Activated T-helper 1 cell treated with anti-CD3 and anti-CD28 coated beads, Interleukin-12 subunit alpha, Interleukin-12 subunit beta, Interleukin-2, Interleukin-4 antibody, amounts not matched to agents 30 ng/mL and 10 ng/mL and 1 ng/mL, durations not matched to agents 14 hours and 24 hours and 36 hours (primary cell): Measurements from ENCODE around the gene POU2F3. TPM values are rescaled to one million over a fixed set of nuclear protein-coding genes. Genes with fewer than 3 reads are reported as not detected.

Experiments
- DNase-seq: peaks from one replicate; pipeline ENCODE4 v3.0.0; 2021; ENCODE audit warnings: low spot score
- H3K27ac Mint-ChIP-seq: one replicate; pipeline ENCODE4 v1.8.0; 2021; ENCODE audit warnings: mild to moderate bottlenecking, mixed read lengths
- H3K27me3 Mint-ChIP-seq: one replicate; pipeline ENCODE4 v1.8.0; 2022; ENCODE audit warnings: mild to moderate bottlenecking, moderate library complexity, mixed read lengths; ENCODE audit not compliant: insufficient read depth
- H3K36me3 Mint-ChIP-seq: one replicate; pipeline ENCODE4 v1.8.0; 2021; ENCODE audit warnings: low read depth, mixed read lengths
- H3K4me1 Mint-ChIP-seq: one replicate; pipeline ENCODE4 v1.8.0; 2021; ENCODE audit warnings: low read depth, mixed read lengths
- H3K4me3 Mint-ChIP-seq: one replicate; pipeline ENCODE4 v1.8.0; 2021; ENCODE audit warnings: mild to moderate bottlenecking, moderate library complexity, mixed read lengths
- H3K9me3 Mint-ChIP-seq: one replicate; pipeline ENCODE4 v1.8.0; 2021; ENCODE audit warnings: mixed read lengths
- intact Hi-C: fragments of 100-400 bp; cut with micrococcal nuclease; formaldehyde crosslinking; loops from one replicate; pipeline ENCODE4 v1.15.1; 2024
- total RNA-seq: library from RNA; stranded (reverse); gene quantifications from 2 replicates; pipeline ENCODE4 v1.2.3, GENCODE V29; 2022

The POU2F3 gene
- total RNA-seq, 1 donor from 2014 or later, result 0.36 TPM

DNA sequence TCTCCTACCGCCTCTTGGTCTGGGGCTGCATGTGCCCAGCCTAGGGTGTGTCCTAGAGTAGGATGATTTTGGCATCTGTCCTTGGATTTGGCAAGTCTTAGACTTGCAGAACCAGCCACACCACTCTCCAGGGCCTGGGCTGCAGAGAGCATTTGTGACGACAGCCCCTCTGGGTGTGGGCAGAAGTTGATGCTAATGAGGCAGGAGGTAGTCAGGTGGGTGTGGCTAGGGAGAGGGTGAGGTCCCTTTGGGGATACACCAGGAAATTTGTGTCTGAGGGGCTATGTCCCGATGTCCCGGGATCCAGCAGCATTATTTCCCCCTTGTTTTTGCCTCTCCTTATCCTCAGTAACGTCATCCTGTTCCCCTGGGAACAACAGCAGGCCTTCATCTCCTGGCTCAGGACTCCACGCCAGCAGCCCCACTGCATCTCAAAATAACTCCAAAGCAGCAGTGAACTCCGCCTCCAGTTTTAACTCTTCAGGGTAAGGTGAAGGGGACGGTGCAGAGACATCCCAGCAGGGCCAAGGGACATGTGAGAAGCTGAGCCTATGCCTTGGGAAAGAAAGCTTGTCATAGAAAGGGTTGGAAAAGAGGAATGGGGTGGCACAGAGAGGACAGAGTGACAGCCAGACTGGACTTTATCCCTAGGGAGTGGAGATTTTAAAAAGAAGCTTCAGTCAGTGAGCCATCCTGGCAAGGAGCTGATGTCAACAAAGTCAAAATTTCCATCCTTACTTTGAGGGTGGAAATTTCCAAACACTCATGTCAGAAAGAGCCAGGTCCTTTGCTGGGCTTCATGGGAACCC is 77.1 kb downstream of the POU2F3 start:
- peaks cover 30% of the 10 kb centered on the region for H3K27me3 Mint-ChIP-seq
- intact Hi-C loops, result no loop called here
- DNase-seq, result no peak
- H3K4me1 Mint-ChIP-seq, result no peaks in the 10 kb centered on the region
- no peak overlapping the region for H3K27ac Mint-ChIP-seq
- no peaks in the 10 kb centered on the region for H3K36me3 Mint-ChIP-seq
- H3K4me3 Mint-ChIP-seq, result no peak overlapping the region
- no peaks in the 10 kb centered on the region for H3K9me3 Mint-ChIP-seq

DNA sequence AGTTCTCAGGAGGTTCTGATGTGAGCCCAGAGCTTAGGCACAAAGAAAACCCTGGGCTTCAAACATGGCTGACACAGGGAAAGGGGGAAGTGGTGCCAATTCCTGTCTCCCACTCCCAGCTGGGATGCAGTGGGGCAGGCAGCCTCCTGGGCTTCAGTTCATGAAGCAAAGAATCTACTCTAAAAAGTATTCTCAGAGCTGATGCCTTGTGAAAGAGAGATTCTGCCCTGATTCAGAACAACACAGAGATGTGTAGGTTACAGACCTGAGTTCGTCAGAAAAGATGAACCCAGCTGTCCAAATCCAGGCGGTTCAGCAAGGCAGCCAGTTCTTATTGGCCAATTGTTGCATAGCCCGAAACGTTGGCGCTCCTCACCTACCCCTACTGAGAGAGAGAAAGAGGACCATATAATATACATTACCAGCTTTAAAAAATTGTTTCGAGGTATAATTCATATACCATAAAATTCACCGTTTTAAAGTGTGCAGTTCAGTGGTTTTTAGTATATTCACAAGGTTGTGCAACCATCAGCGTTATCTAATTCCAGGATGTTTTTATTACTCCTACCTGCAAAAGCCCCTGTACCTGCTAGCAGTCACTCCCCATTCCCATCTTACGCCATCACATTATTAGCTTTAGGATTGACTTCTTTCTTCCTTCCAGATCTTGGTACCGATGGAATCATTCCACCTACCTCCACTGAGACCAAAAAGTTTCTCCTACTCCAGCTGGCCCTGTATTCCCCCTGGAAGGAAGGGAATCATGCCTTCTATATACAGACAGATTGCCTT is 77.9 kb downstream of the POU2F3 start:
- Mint-ChIP-seq H3K4me1 (no peaks in the 10 kb centered on the region), H3K27ac (no peak overlapping the region), H3K36me3 (no peaks in the 10 kb centered on the region), H3K27me3 (peaks cover 35% of the 10 kb centered on the region), H3K4me3 (no peak overlapping the region), H3K9me3 (no peaks in the 10 kb centered on the region)
- intact Hi-C loops, result no loop called here
- DNase-seq, result no peak

DNA sequence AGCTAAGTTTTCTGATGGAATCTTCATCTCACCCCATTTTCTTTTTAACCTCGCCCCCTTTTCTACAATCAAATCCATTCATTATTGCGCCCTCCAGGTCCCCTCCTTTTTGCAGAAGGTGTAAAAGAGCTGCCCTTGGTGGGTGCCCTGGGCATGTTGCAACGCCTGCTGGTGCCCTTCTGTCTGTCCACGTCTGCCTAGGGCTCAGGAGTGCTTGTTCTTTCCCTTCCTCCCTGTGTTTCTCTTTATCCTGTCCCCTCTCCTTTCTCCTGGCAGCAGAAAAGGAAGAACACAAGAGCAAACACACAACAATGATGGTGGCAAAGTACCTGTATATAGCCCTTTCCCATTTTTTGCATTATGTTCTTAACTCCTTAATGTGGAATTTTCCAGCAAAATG is 79.0 kb downstream of the POU2F3 start:
- no peaks in the 10 kb centered on the region for H3K4me1 Mint-ChIP-seq
- intact Hi-C loops, result no loop called here
- DNase-seq, result no peak
- H3K36me3 Mint-ChIP-seq, result no peaks in the 10 kb centered on the region
- H3K27me3 Mint-ChIP-seq, result peaks cover 42% of the 10 kb centered on the region
- H3K27ac Mint-ChIP-seq, result no peak overlapping the region
- no peaks in the 10 kb centered on the region for H3K9me3 Mint-ChIP-seq
- no peak overlapping the region for H3K4me3 Mint-ChIP-seq

DNA sequence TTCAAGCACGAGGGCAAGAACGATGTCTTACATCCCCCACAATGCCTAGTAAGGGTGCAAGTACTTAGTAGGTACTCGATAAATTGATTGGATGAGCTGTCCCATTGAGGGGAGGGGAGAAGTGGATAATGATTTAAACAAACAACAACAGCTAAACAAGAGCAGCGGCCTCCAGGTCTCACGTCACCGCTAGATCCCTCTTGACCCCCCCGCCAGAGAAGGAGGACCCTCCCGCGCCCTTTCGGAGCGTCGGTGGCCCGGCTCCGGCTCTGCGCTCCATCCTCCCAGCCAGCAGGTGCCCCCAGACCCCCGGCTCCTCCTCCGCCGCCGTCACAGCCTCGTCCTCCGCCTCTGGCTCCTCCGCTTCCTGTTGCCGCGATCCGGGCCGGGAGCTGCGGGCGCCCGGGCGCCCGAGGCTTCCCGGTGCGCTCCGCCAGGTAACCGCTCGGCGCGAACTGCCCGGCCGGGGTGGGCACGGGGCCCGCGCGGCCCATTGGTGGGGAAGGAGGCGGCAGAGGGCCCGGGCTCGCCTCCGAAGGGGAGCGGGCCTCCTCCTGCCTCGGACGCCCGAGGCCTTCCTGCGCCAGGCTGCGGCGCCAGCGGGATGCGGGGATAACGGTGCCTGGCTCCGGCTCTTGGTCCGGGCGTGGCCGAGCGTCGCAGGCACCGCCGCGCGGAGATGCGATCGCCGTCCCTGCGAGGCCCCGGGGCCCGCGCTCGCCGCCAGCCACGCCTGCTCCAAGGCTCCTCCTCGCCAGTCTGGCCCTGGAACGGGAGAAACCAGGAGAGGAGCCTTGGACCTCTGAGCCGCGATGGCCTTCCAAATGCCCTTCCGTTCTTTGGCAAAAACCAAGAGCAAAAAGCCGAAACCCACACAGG is 85.2 kb downstream of the POU2F3 start, which contains the start of gene TLCD5:
Gene TLCD5, plus strand, starts transcription at position 368 of the 879 bp plus-strand sequence. CDS start 2,143 bp downstream, outside the sequence.
- Mint-ChIP-seq H3K27ac (peak within 1 kb of the TSS; percentile 18), H3K4me3 (peak within 1 kb of the TSS; percentile 81), H3K4me1 (peaks cover 24% of the 10 kb centered on the region), H3K36me3 (no peaks in the 10 kb centered on the region), H3K9me3 (no peaks in the 10 kb centered on the region), H3K27me3 (peaks cover 56% of the 10 kb centered on the region)
- DNase-seq, result peak; percentile 36
- intact Hi-C loops, result loop anchor here (1.0 kb wide), 1 partner anchor 11 kb away; the partner anchor contains the start of gene ARHGEF12

DNA sequence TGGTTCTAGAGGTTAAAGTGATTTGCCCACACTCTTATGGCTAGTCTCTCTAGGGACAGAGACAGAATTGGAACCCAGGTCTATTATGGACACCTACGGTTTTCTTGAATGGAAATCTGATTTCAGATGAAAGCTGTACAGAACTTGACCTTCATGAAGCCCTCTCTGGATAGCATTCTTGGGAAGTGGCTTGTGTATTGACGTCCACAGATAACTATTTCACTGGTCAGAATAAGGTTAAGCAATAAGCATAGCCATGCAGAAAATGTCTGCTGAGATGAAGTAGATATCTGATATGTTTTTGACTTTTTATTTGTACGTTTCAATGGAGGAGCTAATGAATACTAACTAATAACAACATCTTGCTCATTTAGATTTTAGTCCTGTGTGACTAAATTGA is 86.3 kb downstream of the POU2F3 start:
- Mint-ChIP-seq H3K4me1 (peaks cover 24% of the 10 kb centered on the region), H3K27me3 (peaks cover 56% of the 10 kb centered on the region), H3K27ac (no peak overlapping the region), H3K9me3 (no peaks in the 10 kb centered on the region), H3K36me3 (no peaks in the 10 kb centered on the region), H3K4me3 (peak overlapping the region; percentile 65)
- no peak for DNase-seq
- intact Hi-C loops, result no loop called here

DNA sequence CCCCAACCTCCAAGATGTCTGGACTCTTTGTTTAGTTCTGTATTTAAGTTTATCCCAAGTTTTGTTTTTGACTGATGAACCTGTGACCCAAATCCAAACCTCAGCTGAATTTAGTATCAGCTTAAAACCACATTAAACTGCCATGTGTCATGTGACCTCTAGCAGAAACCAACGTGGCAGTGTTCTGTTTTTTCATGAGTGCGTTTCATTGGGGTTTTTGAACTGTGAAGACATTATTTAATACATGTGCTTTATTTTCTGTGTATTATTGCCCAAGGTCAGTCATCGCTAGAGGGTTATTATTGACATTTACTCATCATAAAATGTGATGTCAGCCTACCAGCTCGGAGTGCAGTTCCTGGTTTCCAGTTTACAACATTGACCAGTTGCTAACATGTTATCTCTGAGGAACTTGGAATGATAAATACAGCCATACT is 86.9 kb downstream of the POU2F3 start:
- intact Hi-C loops, result no loop called here
- peak overlapping the region; percentile 45 for H3K4me3 Mint-ChIP-seq
- H3K27ac Mint-ChIP-seq, result no peak overlapping the region
- H3K36me3 Mint-ChIP-seq, result no peaks in the 10 kb centered on the region
- H3K27me3 Mint-ChIP-seq, result peaks cover 56% of the 10 kb centered on the region
- peaks cover 24% of the 10 kb centered on the region for H3K4me1 Mint-ChIP-seq
- DNase-seq, result no peak
- H3K9me3 Mint-ChIP-seq, result no peaks in the 10 kb centered on the region

DNA sequence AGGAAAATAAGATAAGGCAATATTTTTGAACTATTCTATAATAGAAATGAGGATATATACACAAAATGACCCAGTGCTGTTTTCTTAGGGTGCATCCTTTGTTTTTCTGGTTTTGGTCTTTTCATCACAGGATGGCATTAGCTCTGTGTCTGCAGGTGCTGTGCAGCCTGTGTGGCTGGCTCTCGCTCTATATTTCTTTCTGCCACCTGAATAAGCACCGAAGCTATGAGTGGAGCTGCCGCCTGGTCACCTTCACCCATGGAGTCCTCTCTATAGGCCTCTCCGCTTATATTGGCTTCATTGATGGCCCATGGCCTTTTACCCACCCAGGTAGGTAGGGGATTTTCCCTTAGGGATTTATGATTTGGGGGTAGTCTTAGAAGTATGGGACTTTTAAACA is 87.4 kb downstream of the POU2F3 start:
- no peaks in the 10 kb centered on the region for H3K36me3 Mint-ChIP-seq
- H3K4me1 Mint-ChIP-seq, result peaks cover 24% of the 10 kb centered on the region
- no peaks in the 10 kb centered on the region for H3K9me3 Mint-ChIP-seq
- DNase-seq, result no peak
- peaks cover 51% of the 10 kb centered on the region for H3K27me3 Mint-ChIP-seq
- H3K27ac Mint-ChIP-seq, result no peak overlapping the region
- no peak overlapping the region for H3K4me3 Mint-ChIP-seq
- intact Hi-C loops, result no loop called here

DNA sequence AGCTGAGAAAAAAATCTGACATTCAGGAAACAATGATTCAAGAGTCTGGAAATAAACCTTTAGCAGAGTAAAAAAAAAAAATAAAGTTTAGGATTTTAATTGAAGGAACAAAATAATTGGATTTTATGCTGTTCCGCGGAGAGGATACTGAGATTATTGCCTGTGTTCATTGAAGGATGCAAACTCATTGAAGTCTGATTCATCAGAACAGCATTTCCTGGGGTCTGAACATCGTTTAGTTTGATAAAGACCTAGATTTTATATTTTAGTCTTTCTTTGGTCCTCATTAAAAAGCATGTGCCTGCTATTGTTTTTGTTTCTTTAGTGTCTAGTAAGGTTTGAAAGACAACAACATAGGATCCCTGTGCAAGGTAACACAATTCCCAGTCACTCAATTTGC is 89.6 kb downstream of the POU2F3 start:
- intact Hi-C loops, result no loop called here
- H3K4me1 Mint-ChIP-seq, result peaks cover 23% of the 10 kb centered on the region
- H3K27me3 Mint-ChIP-seq, result peaks cover 35% of the 10 kb centered on the region
- H3K27ac Mint-ChIP-seq, result no peak overlapping the region
- no peaks in the 10 kb centered on the region for H3K36me3 Mint-ChIP-seq
- no peaks in the 10 kb centered on the region for H3K9me3 Mint-ChIP-seq
- no peak for DNase-seq
- no peak overlapping the region for H3K4me3 Mint-ChIP-seq

DNA sequence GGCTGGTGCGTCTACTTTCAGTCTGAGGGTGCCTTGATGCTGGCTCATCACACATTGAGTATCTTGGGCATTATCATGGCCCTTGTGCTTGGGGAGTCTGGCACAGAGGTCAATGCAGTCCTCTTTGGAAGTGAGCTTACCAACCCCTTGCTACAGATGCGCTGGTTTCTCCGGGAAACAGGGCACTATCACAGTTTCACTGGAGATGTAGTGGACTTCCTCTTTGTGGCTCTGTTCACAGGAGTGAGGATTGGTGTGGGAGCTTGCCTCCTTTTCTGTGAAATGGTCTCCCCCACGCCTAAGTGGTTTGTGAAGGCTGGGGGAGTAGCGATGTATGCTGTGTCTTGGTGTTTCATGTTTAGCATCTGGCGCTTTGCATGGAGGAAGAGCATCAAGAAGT is 90.1 kb downstream of the POU2F3 start:
- intact Hi-C loops, result loop anchor here (10.0 kb wide), 2 partner anchors 625 to 865 kb away; no protein-coding TSS in a partner anchor
- no peaks in the 10 kb centered on the region for H3K9me3 Mint-ChIP-seq
- no peak for DNase-seq
- peaks cover 22% of the 10 kb centered on the region for H3K4me1 Mint-ChIP-seq
- H3K27me3 Mint-ChIP-seq, result peaks cover 35% of the 10 kb centered on the region
- H3K4me3 Mint-ChIP-seq, result no peak overlapping the region
- H3K27ac Mint-ChIP-seq, result no peak overlapping the region
- no peaks in the 10 kb centered on the region for H3K36me3 Mint-ChIP-seq

DNA sequence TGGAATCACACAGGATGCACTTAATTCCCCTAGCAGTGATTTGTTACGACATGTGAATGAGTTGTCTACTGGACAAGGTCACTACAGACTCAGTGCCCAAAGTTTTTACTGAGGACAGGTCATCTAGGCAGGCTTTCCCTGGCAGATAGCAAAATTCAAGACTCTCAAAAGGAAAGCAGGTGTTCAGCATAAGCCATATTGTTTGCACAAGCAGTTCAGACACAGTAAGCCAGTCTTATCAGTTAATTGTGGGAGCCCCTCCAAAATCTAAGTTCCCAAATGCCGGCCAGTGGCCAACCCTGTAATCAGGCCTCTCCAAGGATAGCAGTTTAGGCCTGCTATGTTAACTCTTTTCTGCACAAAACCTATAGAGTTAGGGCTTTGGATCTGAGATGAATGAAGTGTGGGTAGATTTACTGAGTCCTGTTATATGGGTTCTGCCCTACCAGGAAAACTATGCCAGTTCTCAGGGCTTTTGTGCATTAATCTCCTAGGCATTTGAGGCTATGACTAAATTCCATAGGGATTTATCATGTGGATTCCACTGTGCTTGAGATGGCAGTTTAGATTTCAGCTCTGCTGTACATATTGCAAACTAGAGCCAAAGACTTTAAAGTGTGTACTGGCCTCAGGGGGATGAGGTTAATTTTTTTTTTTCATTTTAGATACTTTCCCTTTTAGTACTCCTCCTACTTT is 91.5 kb downstream of the POU2F3 start:
- intact Hi-C loops, result loop anchor here (10.0 kb wide), 2 partner anchors 623 to 863 kb away; no protein-coding TSS in a partner anchor
- DNase-seq, result no peak
- Mint-ChIP-seq H3K27me3 (peaks cover 29% of the 10 kb centered on the region), H3K4me1 (peaks cover 18% of the 10 kb centered on the region), H3K27ac (no peak overlapping the region), H3K9me3 (no peaks in the 10 kb centered on the region), H3K4me3 (no peak overlapping the region), H3K36me3 (no peaks in the 10 kb centered on the region)

DNA sequence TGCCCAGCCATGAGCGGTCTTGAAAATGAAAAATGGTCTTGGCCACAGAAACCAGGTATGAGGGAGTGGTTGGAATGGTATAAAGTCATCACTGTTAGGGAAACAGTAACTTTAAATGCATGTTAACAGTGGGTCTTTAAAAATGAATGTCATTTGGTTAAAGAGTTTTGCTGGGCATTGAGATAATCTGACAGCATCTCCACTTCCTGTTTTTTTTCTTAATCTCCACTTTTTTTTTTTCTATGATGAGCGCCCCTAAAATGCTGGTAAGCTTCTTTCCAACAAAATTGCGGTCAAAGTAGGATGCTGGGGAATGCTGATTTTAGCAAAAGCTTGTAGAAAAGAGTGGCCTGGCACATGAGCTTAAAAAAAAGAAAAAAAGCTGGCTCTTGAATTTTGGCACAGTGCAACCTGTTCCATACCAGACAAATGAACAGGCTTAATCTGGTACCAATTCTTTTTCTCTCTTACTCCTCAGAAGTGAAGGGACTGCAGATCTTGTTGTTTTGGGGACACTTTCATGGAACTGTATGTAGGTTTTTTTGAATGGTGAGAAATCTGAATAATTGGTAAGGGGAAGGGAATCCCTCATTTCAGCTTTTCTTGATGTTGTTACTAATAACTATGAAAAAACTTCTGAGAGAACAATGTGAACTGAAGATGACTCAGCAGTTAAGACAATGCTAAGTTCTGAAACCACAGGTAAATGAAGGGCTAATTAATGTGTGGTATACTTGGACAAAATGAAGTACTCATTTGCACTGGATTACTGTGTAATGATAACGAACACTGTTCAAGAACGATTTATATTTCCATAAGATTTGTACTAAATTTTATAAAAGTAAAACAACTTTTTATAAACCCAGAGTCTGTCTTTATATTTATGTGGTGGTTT is 93.1 kb downstream of the POU2F3 start:
- H3K4me3 Mint-ChIP-seq, result no peak overlapping the region
- peaks cover 2% of the 10 kb centered on the region for H3K36me3 Mint-ChIP-seq
- intact Hi-C loops, result loop anchor here (10.0 kb wide), 2 partner anchors 622 to 862 kb away; no protein-coding TSS in a partner anchor
- no peak for DNase-seq
- H3K4me1 Mint-ChIP-seq, result peaks cover 21% of the 10 kb centered on the region
- peaks cover 28% of the 10 kb centered on the region for H3K27me3 Mint-ChIP-seq
- no peaks in the 10 kb centered on the region for H3K9me3 Mint-ChIP-seq
- H3K27ac Mint-ChIP-seq, result no peak overlapping the region
